HFF-Myc (cell line): Measurements from ENCODE around the gene USP36.

Source experiments
- DNase-seq: peaks from one replicate; pipeline ENCODE4 v3.0.0-alpha.2; 2011; ENCODE audit warnings: low read depth; ENCODE audit errors: extremely low read depth
- H3K4me3 ChIP-seq: replicated peaks from 2 replicates; pipeline ENCODE4 v1.5.1; 2011; ENCODE audit warnings: low read depth, mild to moderate bottlenecking, control low read depth, low read length
- TF ChIP-seq, protein P1 (sequence below): IDR thresholded peaks from 2 replicates; pipeline ENCODE4 v1.5.1; 2012; ENCODE audit warnings: mild to moderate bottlenecking, low read depth, low read length, control low read depth; ENCODE audit errors: missing control alignments

Gene USP36

DNA sequence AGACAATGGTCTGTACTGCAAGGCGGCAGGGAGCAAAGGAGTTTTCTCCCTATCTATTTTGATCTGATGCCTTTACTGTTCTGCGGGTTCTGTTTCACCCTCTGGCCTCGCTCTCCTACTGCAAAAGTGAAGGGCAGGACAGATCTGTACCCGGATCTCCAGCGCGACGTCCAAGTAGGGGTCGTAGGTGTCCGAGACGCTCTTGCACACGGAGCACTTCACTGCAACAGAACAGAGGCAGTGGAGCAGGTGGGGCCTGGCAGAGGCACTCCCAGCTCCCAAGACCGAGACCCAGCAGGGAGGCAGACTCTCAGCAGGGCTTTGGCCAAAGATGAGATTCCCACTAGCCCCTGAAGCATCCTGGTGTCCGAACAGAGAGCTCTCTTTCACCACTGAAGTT is 19.8 kb downstream of the USP36 start:
- TF ChIP-seq, protein P1, sequence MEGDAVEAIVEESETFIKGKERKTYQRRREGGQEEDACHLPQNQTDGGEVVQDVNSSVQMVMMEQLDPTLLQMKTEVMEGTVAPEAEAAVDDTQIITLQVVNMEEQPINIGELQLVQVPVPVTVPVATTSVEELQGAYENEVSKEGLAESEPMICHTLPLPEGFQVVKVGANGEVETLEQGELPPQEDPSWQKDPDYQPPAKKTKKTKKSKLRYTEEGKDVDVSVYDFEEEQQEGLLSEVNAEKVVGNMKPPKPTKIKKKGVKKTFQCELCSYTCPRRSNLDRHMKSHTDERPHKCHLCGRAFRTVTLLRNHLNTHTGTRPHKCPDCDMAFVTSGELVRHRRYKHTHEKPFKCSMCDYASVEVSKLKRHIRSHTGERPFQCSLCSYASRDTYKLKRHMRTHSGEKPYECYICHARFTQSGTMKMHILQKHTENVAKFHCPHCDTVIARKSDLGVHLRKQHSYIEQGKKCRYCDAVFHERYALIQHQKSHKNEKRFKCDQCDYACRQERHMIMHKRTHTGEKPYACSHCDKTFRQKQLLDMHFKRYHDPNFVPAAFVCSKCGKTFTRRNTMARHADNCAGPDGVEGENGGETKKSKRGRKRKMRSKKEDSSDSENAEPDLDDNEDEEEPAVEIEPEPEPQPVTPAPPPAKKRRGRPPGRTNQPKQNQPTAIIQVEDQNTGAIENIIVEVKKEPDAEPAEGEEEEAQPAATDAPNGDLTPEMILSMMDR = no peak
- no peak overlapping the region for H3K4me3 ChIP-seq
- DNase-seq = no peak

DNA sequence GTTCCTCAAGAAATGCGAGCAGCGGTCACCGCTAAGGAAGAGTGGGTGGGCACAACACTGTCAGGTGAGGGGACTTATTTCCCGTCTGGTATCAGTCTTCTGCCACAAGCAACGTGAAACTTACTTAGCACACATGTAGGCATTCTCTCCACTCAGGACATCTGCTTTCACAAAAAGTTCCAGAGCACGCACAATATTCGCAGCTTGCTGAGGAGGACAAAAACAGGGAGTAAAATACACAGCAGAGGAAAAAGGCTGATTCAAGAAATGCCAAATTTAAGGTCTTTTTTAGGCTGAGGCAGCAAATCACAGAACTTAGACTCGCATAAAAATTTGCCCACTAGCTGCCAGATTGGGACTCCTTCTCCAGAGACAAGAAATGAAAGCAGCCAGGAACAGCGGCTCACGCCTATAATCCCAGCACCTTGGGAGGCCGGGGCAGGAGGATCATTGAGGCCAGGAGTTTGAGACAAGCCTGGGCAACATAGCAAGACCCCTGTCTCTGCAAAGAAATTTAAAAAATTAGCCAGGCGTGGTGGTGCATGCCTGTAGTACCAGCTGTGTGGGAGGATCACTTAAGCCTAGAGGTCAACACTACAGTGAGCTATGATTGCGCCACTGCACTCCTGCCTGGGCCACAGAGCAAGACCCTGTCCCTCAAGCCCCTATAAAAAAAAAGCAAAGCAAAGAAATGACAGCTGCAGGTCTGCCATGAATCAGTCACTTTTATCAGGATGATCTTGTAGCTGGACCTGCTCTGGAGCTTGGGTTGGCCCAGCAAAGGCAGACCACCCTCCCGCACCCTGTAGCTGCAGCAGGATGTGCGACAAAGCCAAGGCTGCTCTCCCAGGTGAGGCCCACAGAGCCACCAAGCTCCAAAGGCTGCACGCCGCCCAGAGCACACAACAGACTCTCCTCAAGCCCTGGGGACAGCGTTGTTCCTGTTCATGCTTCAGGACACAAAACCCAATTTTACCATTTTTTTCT is 20.5 kb downstream of the USP36 start:
- no peak overlapping the region for H3K4me3 ChIP-seq
- TF ChIP-seq, protein P1 = no peak
- no peak for DNase-seq

DNA sequence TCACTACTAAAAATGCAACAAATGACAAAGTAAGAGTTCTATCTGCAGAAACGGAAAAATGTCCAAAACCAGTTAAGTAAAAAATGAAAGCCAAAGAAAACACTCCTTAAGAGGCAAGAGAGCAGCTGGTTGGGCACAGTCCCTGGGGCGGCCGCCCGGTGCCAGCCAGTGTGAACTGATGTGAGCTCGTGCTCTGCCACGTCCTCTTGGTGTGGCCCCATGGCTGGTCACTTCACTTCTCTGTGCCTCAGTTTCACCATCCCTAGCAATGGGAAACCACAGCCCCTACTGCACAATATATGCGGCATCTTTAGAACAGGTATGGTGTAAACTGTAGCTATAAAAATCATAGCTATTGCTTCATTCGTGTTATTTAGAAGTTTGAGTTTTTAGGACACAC is 21.2 kb downstream of the USP36 start:
- no peak overlapping the region for H3K4me3 ChIP-seq
- DNase-seq = no peak
- TF ChIP-seq, protein P1 = no peak

DNA sequence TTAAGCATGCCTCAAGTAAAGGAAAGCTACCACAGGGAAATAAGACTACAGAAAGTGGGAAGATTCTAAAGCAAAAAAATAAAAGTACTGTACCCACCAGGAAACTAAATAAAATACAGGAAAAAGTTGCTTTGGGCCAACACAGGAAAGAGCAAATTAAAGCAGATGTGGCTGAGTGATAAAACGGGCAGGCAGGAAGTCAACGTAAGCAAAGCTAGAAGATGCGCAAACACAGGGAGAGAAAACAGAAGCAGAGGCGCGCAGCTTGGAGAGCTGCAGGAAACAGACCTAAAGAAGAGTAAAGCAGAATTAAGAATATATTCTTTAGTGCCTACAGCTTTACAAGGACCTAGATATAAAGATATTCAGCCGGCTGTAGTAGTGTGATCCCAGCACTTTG is 21.7 kb downstream of the USP36 start:
- no peak overlapping the region for H3K4me3 ChIP-seq
- TF ChIP-seq, protein P1 = no peak
- no peak for DNase-seq

DNA sequence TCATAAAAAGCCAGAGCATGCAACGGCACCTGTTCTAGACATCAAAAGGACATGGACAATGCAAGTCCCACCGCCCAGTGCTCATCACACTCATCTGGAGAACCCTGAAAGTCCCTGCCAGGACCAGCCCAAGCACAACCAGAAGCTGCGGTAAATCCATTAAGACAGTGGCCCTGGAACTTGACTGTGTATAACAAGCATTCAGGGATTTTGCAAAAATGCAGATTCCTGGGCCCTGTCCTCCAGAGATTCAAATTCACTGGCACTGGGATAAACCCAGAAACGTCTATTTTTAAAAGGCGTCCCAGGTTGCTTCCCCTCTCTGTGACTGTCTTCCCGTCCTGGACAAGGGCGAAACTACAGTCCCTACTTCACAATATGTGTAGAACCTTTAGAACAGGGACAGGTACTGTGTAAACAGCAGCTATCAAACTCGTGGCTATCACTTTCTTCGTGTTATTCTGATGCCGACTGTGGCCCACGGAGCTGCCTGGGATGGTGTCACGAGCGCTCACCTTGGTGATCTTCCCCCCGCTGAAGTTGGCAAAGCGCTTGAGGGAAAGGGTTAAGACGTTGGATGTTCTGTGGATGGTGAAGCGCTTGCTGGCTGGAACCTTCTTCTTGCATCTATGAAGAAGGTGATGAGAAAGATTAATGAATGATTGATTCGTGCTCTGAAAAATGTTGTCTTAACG is 22.3 kb downstream of the USP36 start:
- TF ChIP-seq, protein P1 = no peak
- no peak overlapping the region for H3K4me3 ChIP-seq
- DNase-seq = no peak

DNA sequence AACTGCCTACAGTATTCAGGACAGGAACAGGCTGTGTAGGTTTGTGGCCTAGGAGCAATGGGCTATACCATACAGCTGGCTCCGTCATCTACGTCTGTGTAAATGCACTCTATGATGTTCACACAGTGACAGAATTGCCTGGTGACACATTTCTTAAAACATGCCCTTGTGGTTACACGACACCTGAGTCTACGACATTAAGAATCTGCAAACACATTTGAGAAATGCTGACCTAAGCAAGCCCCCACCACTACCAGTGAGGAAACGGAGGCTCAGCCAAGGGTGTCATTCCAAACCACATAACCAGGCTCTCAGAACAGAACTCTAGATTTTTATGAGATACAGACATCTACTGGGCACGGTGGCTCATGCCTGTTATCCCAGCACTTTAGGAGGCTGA is 23.5 kb downstream of the USP36 start:
- no peak for DNase-seq
- H3K4me3 ChIP-seq = no peak overlapping the region
- TF ChIP-seq, protein P1 = no peak
